Right lobe of liver (tissue), 6 donors: ENCODE results near the gene RCC2. TPM values are rescaled to one million over a fixed set of nuclear protein-coding genes. Genes with fewer than 3 reads are reported as not detected.

Experiments
- ATAC-seq, 4 donors: fragments of 200-7000 bp; cut with Tn5 transposase; one replicate each; pipeline ENCODE4 v1.9.1; 2020; ENCODE audit warnings: mild to moderate bottlenecking in 4 of 4, moderate library complexity in 4 of 4
- DNase-seq, 3 donors: peaks; one replicate each; pipeline ENCODE4 v3.0.0-alpha.2; 2020
- H3K27ac ChIP-seq, 3 donors: fragments of 200-600 bp; one replicate each; pipeline ENCODE4 v1.8.0; 2022
- H3K27me3 ChIP-seq, 2 donors: fragments of 200-600 bp; one replicate each; pipeline ENCODE4 v1.8.0; 2022
- H3K36me3 ChIP-seq, 4 donors: fragments of 200-600 bp; sonication (generic) in 1 of 4; one replicate each; pipeline versions ENCODE4 v1.5.1 to v1.8.0; 2017 to 2022; ENCODE audit warnings: control low read depth in 1 of 4
- H3K4me1 ChIP-seq, 4 donors: fragments of 200-600 bp; sonication (generic) in 1 of 4; one replicate each; pipeline versions ENCODE4 v1.5.1 to v1.8.0; 2017 to 2022; ENCODE audit warnings: control low read depth in 1 of 4
- H3K4me3 ChIP-seq, 3 donors: fragments of 200-600 bp; one replicate each; pipeline ENCODE4 v1.8.0; 2022
- H3K9me3 ChIP-seq, 4 donors: fragments of 200-600 bp; sonication (generic) in 1 of 4; one replicate each; pipeline versions ENCODE4 v1.5.1 to v1.8.0; 2017 to 2022; ENCODE audit warnings: control low read depth in 1 of 4
- CTCF ChIP-seq, 4 donors: fragments of 200-600 bp in 3 of 4; fragments of 450-650 bp in 1 of 4; IDR thresholded peaks; one replicate each; pipeline versions ENCODE4 v1.5.1 to v1.8.0; 2016 to 2022; ENCODE audit warnings: antibody characterized with exemption in 4 of 4, mild to moderate bottlenecking in 2 of 4
- POLR2A ChIP-seq: fragments of 450-650 bp; IDR thresholded peaks from one replicate; pipeline ENCODE4 v1.6.1; 2017; ENCODE audit warnings: antibody characterized with exemption, mild to moderate bottlenecking
- WGBS: methylation state at CpG from one replicate; pipeline ENCODE4 v1.1.6; 2018; ENCODE audit warnings: low coverage, low lambda C conversion rate; ENCODE audit not compliant: insufficient coverage; ENCODE audit errors: missing lambda C conversion rate; 5-methylcytosine and 5-hydroxymethylcytosine counted together
- intact Hi-C, 2 donors: fragments of 100-400 bp; cut with DNase I; formaldehyde crosslinking; loops; one replicate each; pipeline versions ENCODE4 v1.11.2 to v1.14.1; 2022
- total RNA-seq, 6 experiments: library from RNA; depleted of rRNA in 2 of 6; stranded (reverse); fragments of >200 nt in 2 of 6; fragmentation: NEBNext Ultra II Directional in 3 of 6; extraction: Animal tissue kit (Norgen Biotek cat#: 25700) in 3 of 6; gene quantifications; one replicate each; pipeline versions ENCODE4 v1.1.0 to v1.2.4, GENCODE V29; 2016 to 2023
- donor health status: DM: no; HTN: yes; CAD: no.
- donor health status: DM: no; HTN: no; CAD: no.
- donor health status: DM: no; HTN: no; CAD: no.
- donor health status: DM: no; HTN: yes; CAD: no.
- donor health status: DM: no; HTN: yes; CAD: no.

The RCC2 gene
- total RNA-seq, 6 experiments from 2014 or later: 7.7 to 15.6 (median 11.6) TPM

GRCh38 chr1:17423781-17424245 lies 15.7 kb downstream of the RCC2 start:
- intact Hi-C loops: no loop called here
- Histone ChIP-seq H3K4me3 (no peak overlapping the region), H3K27ac (no peak overlapping the region), H3K4me1 (peaks cover 0 to 6% (median 1%) of the 10 kb centered on the region in 4 donors), H3K27me3 (no peaks in the 10 kb centered on the region), H3K36me3 (peaks cover 0 to 73% (median 27%) of the 10 kb centered on the region in 4 donors), H3K9me3 (no peaks in the 10 kb centered on the region)
- ATAC-seq: no peak
- no peak for DNase-seq
- no peak for TF ChIP-seq POLR2A
- 84% methylated on average over 6 of the region's 13 CpGs for WGBS

- TF ChIP-seq POLR2A (no peak), CTCF (IDR thresholded peaks at IDR 0.05) (no peak)
- WGBS: 88% methylated on average over 4 of the region's 7 CpGs
- H3K27ac ChIP-seq: no peak overlapping the region
- no peak for ATAC-seq
- no peaks in the 10 kb centered on the region for H3K9me3 ChIP-seq
- no peaks in the 10 kb centered on the region for H3K27me3 ChIP-seq
- no peak for DNase-seq
- H3K4me1 ChIP-seq: no peaks in the 10 kb centered on the region
- peaks cover 0 to 75% (median 25%) of the 10 kb centered on the region in 4 donors for H3K36me3 ChIP-seq
- intact Hi-C loops: no loop called here
- no peak overlapping the region for H3K4me3 ChIP-seq
These were observed 17.0 kb downstream of the RCC2 start for GRCh38 chr1:17422461-17422860.

GRCh38 chr1:17420391-17420918 lies 19.0 kb downstream of the RCC2 start:
- intact Hi-C loops: no loop called here
- TF ChIP-seq CTCF (IDR thresholded peaks at IDR 0.05) (no peak), POLR2A (no peak)
- Histone ChIP-seq H3K9me3 (no peaks in the 10 kb centered on the region), H3K27ac (no peak overlapping the region), H3K4me3 (no peak overlapping the region), H3K27me3 (no peaks in the 10 kb centered on the region), H3K4me1 (no peaks in the 10 kb centered on the region), H3K36me3 (peaks cover 0 to 85% (median 27%) of the 10 kb centered on the region in 4 donors)
- no peak for DNase-seq
- no peak for ATAC-seq
- WGBS: 76% methylated on average over 6 of the region's 6 CpGs

- Histone ChIP-seq H3K4me1 (no peaks in the 10 kb centered on the region), H3K4me3 (no peak overlapping the region), H3K27me3 (no peaks in the 10 kb centered on the region), H3K9me3 (no peaks in the 10 kb centered on the region), H3K36me3 (peaks cover 0 to 85% (median 26%) of the 10 kb centered on the region in 4 donors), H3K27ac (no peak overlapping the region)
- WGBS: 42% methylated on average over 26 of the region's 42 CpGs
- TF ChIP-seq POLR2A (no peak), CTCF (IDR thresholded peaks at IDR 0.05) (peak; percentile 91 to 99 (median 98))
- DNase-seq: peak; percentile 60 to 72 (median 66)
- ATAC-seq: peak; percentile 83 to 91 (median 88)
- intact Hi-C loops: no loop called here
These were observed 19.7 kb downstream of the RCC2 start for GRCh38 chr1:17419626-17420328.

- Histone ChIP-seq H3K27me3 (no peaks in the 10 kb centered on the region), H3K4me3 (no peak overlapping the region), H3K9me3 (no peaks in the 10 kb centered on the region), H3K27ac (no peak overlapping the region), H3K36me3 (peaks cover 0 to 94% (median 28%) of the 10 kb centered on the region in 4 donors), H3K4me1 (no peaks in the 10 kb centered on the region)
- intact Hi-C loops: no loop called here
- 96% methylated on average over 9 of the region's 20 CpGs for WGBS
- DNase-seq (no peak), ATAC-seq (no peak)
- TF ChIP-seq POLR2A (no peak), CTCF (IDR thresholded peaks at IDR 0.05) (no peak)
These were observed 23.1 kb downstream of the RCC2 start for GRCh38 chr1:17416389-17416788.
